ENCODE measurements around the gene DNAJC6.

DNAJC6 gene

GRCh38 chr1:65343286-65343685, 33.9 kb downstream of the DNAJC6 start:
- no peak for TF ChIP-seq CTCF (IDR thresholded peaks at IDR 0.05; ENCODE audit: borderline replicate concordance, control extremely low read depth, extremely low read depth, insufficient read depth, missing control alignments)
- in situ Hi-C loops (cut with MboI; ENCODE audit: low sequenced_read_pairs, unreplicated experiment), result no loop called here
- no peak for DNase-seq (ENCODE audit: low spot score)

GRCh38 chr1:65344171-65344814, 35.0 kb downstream of the DNAJC6 start:
- in situ Hi-C loops (cut with MboI; ENCODE audit: low sequenced_read_pairs, unreplicated experiment), result no loop called here
- no peak for DNase-seq (ENCODE audit: low spot score)
- TF ChIP-seq CTCF (IDR thresholded peaks at IDR 0.05; ENCODE audit: borderline replicate concordance, control extremely low read depth, extremely low read depth, insufficient read depth, missing control alignments), result no peak

- no peak for DNase-seq (ENCODE audit: low spot score)
- TF ChIP-seq CTCF (IDR thresholded peaks at IDR 0.05; ENCODE audit: borderline replicate concordance, control extremely low read depth, extremely low read depth, insufficient read depth, missing control alignments), result no peak
- in situ Hi-C loops (cut with MboI; ENCODE audit: low sequenced_read_pairs, unreplicated experiment), result no loop called here
These were observed 36.8 kb downstream of the DNAJC6 start for GRCh38 chr1:65346190-65346589.

- no peak for DNase-seq (ENCODE audit: low spot score)
- TF ChIP-seq CTCF (IDR thresholded peaks at IDR 0.05; ENCODE audit: borderline replicate concordance, control extremely low read depth, extremely low read depth, insufficient read depth, missing control alignments), result no peak
- in situ Hi-C loops (cut with MboI; ENCODE audit: low sequenced_read_pairs, unreplicated experiment), result no loop called here
These were observed 45.8 kb downstream of the DNAJC6 start for GRCh38 chr1:65355031-65355712.

- TF ChIP-seq CTCF (IDR thresholded peaks at IDR 0.05; ENCODE audit: borderline replicate concordance, control extremely low read depth, extremely low read depth, insufficient read depth, missing control alignments), result no peak
- in situ Hi-C loops (cut with MboI; ENCODE audit: low sequenced_read_pairs, unreplicated experiment), result no loop called here
- DNase-seq (ENCODE audit: low spot score), result no peak
These were observed 48.1 kb downstream of the DNAJC6 start for GRCh38 chr1:65357291-65357960.

- DNase-seq (ENCODE audit: low spot score), result no peak
- in situ Hi-C loops (cut with MboI; ENCODE audit: low sequenced_read_pairs, unreplicated experiment), result no loop called here
- TF ChIP-seq CTCF (IDR thresholded peaks at IDR 0.05; ENCODE audit: borderline replicate concordance, control extremely low read depth, extremely low read depth, insufficient read depth, missing control alignments), result no peak
These were observed 50.5 kb downstream of the DNAJC6 start for GRCh38 chr1:65359888-65360287.
